Endothelial cell of umbilical vein (primary cell): Measurements from ENCODE around the gene SOX18. TPM values are rescaled to one million over a fixed set of nuclear protein-coding genes. Genes with fewer than 3 reads are reported as not detected.

ENCODE experiments used
- BruUV-seq: library from RNA; stranded (reverse); fragments of 400-500 nt; replicated peaks from 2 replicates; lab custom pipeline; 2021; lab: Mats Ljungman, UMichigan
- CTCF ChIA-PET: fragments of 300-600, 350-600 bp; sonication (Branson Sonifier 250); formaldehyde crosslinking; loops from one replicate; lab custom pipeline; 2021; ENCODE audit warnings: antibody characterized with exemption, inconsistent platforms; lab: Charles Lee
- POLR2A ChIA-PET: fragments of 300-600, 350-600 bp; sonication (Branson Sonifier 250); formaldehyde crosslinking; loops from one replicate; lab custom pipeline; 2021; ENCODE audit warnings: antibody characterized with exemption, inconsistent platforms; lab: Charles Lee
- DNase-seq: peaks from one replicate; pipeline ENCODE4 v3.0.0-alpha.2; 2011; ENCODE audit warnings: low read depth, low spot score
- FAIRE-seq: peaks from 2 replicates; lab custom pipeline; 2011; peaks lifted over from hg19 to GRCh38; lab: Jason Lieb, UNC
- H2AFZ ChIP-seq: 2 replicates; pipeline ENCODE4 v1.6.0; 2012; ENCODE audit warnings: low read depth, low read length, control low read depth, inconsistent platforms
- H3K27ac ChIP-seq: 2 replicates; pipeline ENCODE4 v1.5.1; 2011; ENCODE audit warnings: low read depth, mild to moderate bottlenecking, control low read depth, low read length, moderate library complexity; ENCODE audit not compliant: insufficient read depth
- H3K27me3 ChIP-seq, 2 experiments: 2 replicates each; pipeline versions ENCODE4 v1.6.0 to v1.6.1; 2011; ENCODE audit warnings: low read length in 2 of 2, mixed read lengths in 1 of 2; ENCODE audit not compliant: control insufficient read depth in 2 of 2, insufficient read depth in 2 of 2
- H3K36me3 ChIP-seq, 2 experiments: 2 replicates in 1 of 2; 3 replicates in 1 of 2; pipeline ENCODE4 v1.5.1; 2011; ENCODE audit warnings: low read length in 2 of 2, mild to moderate bottlenecking in 1 of 2, moderate library complexity in 1 of 2; ENCODE audit not compliant: control insufficient read depth in 2 of 2, insufficient read depth in 2 of 2; ENCODE audit errors: extremely low read depth in 1 of 2
- H3K4me1 ChIP-seq: 3 replicates; pipeline ENCODE4 v1.5.1; 2011; ENCODE audit warnings: mild to moderate bottlenecking, low read length; ENCODE audit not compliant: control insufficient read depth, insufficient read depth; ENCODE audit errors: extremely low read depth
- H3K4me2 ChIP-seq: 2 replicates; pipeline ENCODE4 v1.6.1; 2011; ENCODE audit warnings: low read length, control low read depth, mixed read lengths; ENCODE audit not compliant: insufficient read depth
- H3K4me3 ChIP-seq, 3 experiments: fragments of 200-600 bp in 1 of 3; sonication (generic), shearing (Covaris generic) in 1 of 3; replicated peaks in 1 of 3; 2 replicates each; pipeline ENCODE4 v1.5.1; 2011 to 2016; ENCODE audit warnings: control low read depth in 3 of 3, low read length in 3 of 3, mild to moderate bottlenecking in 2 of 3, inconsistent platforms in 1 of 3, low read depth in 1 of 3, moderate library complexity in 1 of 3; ENCODE audit not compliant: insufficient read depth in 1 of 3
- H3K79me2 ChIP-seq: 2 replicates; pipeline ENCODE4 v1.6.0; 2012; ENCODE audit warnings: low read length, inconsistent platforms; ENCODE audit not compliant: control insufficient read depth, insufficient read depth
- H3K9ac ChIP-seq: replicated peaks from 2 replicates; pipeline ENCODE3; 2011; ENCODE audit warnings: low read length, control low read depth; ENCODE audit not compliant: insufficient read depth; ENCODE audit errors: extremely low read depth
- H3K9me1 ChIP-seq: replicated peaks from 3 replicates; pipeline ENCODE4 v1.6.0; 2011; ENCODE audit warnings: mild to moderate bottlenecking, low read length; ENCODE audit not compliant: control insufficient read depth, insufficient read depth; ENCODE audit errors: extremely low read depth
- H3K9me3 ChIP-seq: replicated peaks from 2 replicates; pipeline ENCODE4 v1.5.1; 2012; ENCODE audit warnings: low read length, inconsistent platforms; ENCODE audit not compliant: control insufficient read depth, insufficient read depth
- H4K20me1 ChIP-seq: replicated peaks from 2 replicates; pipeline ENCODE3; 2011; ENCODE audit warnings: mild to moderate bottlenecking, low read length; ENCODE audit not compliant: control insufficient read depth, insufficient read depth; ENCODE audit errors: extremely low read depth
- EZH2 ChIP-seq: IDR thresholded peaks from 2 replicates; pipeline ENCODE4 v1.6.1; 2012; ENCODE audit warnings: borderline replicate concordance, low read depth, mild to moderate bottlenecking, moderate library complexity, low read length, inconsistent platforms; ENCODE audit not compliant: severe bottlenecking
- FOS ChIP-seq: IDR thresholded peaks from 2 replicates; pipeline ENCODE4 v1.6.1; 2011; ENCODE audit warnings: mild to moderate bottlenecking, low read length, moderate library complexity, borderline replicate concordance; ENCODE audit not compliant: insufficient read depth
- GATA2 ChIP-seq: IDR thresholded peaks from 2 replicates; pipeline ENCODE4 v1.7.0; 2011; ENCODE audit warnings: low read depth, mild to moderate bottlenecking, moderate library complexity, mixed read lengths, low read length; ENCODE audit not compliant: insufficient read length, insufficient read depth
- JUN ChIP-seq: IDR thresholded peaks from 2 replicates; pipeline ENCODE4 v1.6.1; 2011; ENCODE audit warnings: borderline replicate concordance, low read depth; ENCODE audit not compliant: insufficient read length, insufficient read depth
- MYC ChIP-seq: IDR thresholded peaks from one replicate; pipeline ENCODE4 v1.6.1; 2011; ENCODE audit warnings: mild to moderate bottlenecking, low read depth, low read length
- POLR2A ChIP-seq: IDR thresholded peaks from 2 replicates; pipeline ENCODE4 v1.6.1; 2012; ENCODE audit warnings: low read depth, mild to moderate bottlenecking, control low read depth, low read length
- POLR2AphosphoS5 ChIP-seq: IDR thresholded peaks from 2 replicates; pipeline ENCODE4 v1.6.1; 2012; ENCODE audit warnings: low read depth, mild to moderate bottlenecking, control low read depth, low read length, moderate library complexity; ENCODE audit not compliant: insufficient read depth
- dilution Hi-C: fragments of 300-500 bp; cut with MboI; formaldehyde crosslinking; loops from one replicate; pipeline ENCODE4 v1.15.0; 2019; ENCODE audit warnings: low sequenced_read_pairs; ENCODE audit not compliant: extremely low pct_ligation_motif_present
- intact Hi-C: fragments of 100-400 bp; cut with micrococcal nuclease; formaldehyde crosslinking; loops from one replicate; pipeline ENCODE4 v1.10.0; 2022
- polyA plus RNA-seq, 4 experiments: library from polyadenylated mRNA; depleted of rRNA in 3 of 4; stranded (reverse) in 3 of 4; unstranded in 1 of 4; fragments of >200 nt; gene quantifications; 2 replicates each; pipeline versions ENCODE4 v1.2.1 to v1.2.3, GENCODE V29; 2011 to 2012; ENCODE audit warnings: missing spikeins in 1 of 4
- total RNA-seq: library from RNA; stranded (reverse); gene quantifications from 2 replicates; pipeline ENCODE4 v1.2.3, GENCODE V29; 2021
- TF ChIP-seq, protein P1 (sequence below): IDR thresholded peaks from 2 replicates; pipeline ENCODE4 v1.6.1; 2011; ENCODE audit not compliant: insufficient read depth, insufficient read length
- TF ChIP-seq, protein P2 (sequence below), 2 donors: IDR thresholded peaks; 1 replicate in 1 of 2; 2 replicates in 1 of 2; pipeline ENCODE4 v1.5.1; 2011; ENCODE audit warnings: low read length in 2 of 2, mild to moderate bottlenecking in 2 of 2, moderate library complexity in 2 of 2, control low read depth in 1 of 2, inconsistent platforms in 1 of 2, low read depth in 1 of 2; ENCODE audit not compliant: insufficient read depth in 1 of 2; ENCODE audit errors: extremely low read depth in 1 of 2

The SOX18 gene
- total and polyA plus RNA-seq, 2 donors (not counting 3 experiments of a cell fraction or from before 2014, with no cell fraction given): 20.9 to 175 TPM

DNA sequence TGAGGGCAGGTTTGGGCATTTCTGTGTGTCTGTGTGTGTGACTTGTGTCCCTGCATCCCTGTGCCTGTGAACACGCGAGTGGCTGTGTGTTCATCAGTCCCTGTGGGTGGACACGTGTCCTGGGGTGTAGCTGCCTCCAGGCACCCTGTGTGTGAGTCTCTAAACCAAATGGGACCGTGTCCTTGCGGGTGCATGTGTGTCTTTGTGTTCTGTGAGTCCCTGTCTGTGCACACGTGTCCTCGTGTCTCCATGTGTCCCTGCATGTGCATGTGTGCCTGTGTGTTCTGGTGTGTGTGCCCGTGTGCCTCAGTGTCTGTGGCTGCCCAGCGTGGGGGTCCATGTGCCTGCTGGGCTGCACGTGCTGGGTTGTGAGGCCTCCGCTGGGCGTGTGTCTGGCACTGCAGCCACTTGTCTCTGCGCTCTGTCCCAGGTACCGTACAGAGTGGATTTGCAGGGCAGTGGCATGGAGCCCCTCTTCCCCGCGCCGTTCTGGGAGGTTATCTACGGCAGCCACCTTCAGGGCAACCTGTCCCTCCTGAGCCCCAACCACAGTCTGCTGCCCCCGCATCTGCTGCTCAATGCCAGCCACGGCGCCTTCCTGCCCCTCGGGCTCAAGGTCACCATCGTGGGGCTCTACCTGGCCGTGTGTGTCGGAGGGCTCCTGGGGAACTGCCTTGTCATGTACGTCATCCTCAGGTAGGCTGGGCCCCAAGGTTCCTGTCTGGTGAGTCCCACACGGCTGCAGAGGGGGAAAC is 43.0 kb upstream of the SOX18 start:
- ChIA-PET POLR2A (no interaction called here), CTCF (interaction anchor here (2.3 to 3.2 kb wide), 2 partner anchors 9 kb away, joined by 7 to 11 read pairs; partner anchors contain the start of gene LKAAEAR1)
- no peak overlapping the region for H3K4me3 ChIP-seq
- H3K9ac ChIP-seq: no peak overlapping the region
- no peak for TF ChIP-seq MYC
- TF ChIP-seq, protein P1, sequence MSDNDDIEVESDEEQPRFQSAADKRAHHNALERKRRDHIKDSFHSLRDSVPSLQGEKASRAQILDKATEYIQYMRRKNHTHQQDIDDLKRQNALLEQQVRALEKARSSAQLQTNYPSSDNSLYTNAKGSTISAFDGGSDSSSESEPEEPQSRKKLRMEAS: no peak
- TF ChIP-seq, protein P2, sequence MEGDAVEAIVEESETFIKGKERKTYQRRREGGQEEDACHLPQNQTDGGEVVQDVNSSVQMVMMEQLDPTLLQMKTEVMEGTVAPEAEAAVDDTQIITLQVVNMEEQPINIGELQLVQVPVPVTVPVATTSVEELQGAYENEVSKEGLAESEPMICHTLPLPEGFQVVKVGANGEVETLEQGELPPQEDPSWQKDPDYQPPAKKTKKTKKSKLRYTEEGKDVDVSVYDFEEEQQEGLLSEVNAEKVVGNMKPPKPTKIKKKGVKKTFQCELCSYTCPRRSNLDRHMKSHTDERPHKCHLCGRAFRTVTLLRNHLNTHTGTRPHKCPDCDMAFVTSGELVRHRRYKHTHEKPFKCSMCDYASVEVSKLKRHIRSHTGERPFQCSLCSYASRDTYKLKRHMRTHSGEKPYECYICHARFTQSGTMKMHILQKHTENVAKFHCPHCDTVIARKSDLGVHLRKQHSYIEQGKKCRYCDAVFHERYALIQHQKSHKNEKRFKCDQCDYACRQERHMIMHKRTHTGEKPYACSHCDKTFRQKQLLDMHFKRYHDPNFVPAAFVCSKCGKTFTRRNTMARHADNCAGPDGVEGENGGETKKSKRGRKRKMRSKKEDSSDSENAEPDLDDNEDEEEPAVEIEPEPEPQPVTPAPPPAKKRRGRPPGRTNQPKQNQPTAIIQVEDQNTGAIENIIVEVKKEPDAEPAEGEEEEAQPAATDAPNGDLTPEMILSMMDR (IDR thresholded peaks at IDR 0.05; ENCODE audit: extremely low read depth in 1 of 2, insufficient read depth in 1 of 2, low read depth in 1 of 2, low read length in 2 of 2): no peak
- TF ChIP-seq EZH2: no peak
- no peak for TF ChIP-seq POLR2AphosphoS5
- no peak for TF ChIP-seq POLR2A
- TF ChIP-seq FOS: no peak
- TF ChIP-seq JUN: no peak
- TF ChIP-seq GATA2: no peak
- H3K27me3 ChIP-seq: no peaks in the 10 kb centered on the region
- BruUV-seq: no TSS peak
- dilution Hi-C loops: no loop called here
- no peaks in the 10 kb centered on the region for H3K36me3 ChIP-seq
- intact Hi-C loops: no loop called here
- no peaks in the 10 kb centered on the region for H3K9me1 ChIP-seq
- H3K27ac ChIP-seq: no peak overlapping the region
- no peaks in the 10 kb centered on the region for H3K79me2 ChIP-seq
- no peak for DNase-seq
- H3K4me2 ChIP-seq: no peak overlapping the region
- no peaks in the 10 kb centered on the region for H4K20me1 ChIP-seq
- FAIRE-seq: no peak
- no peak overlapping the region for H2AFZ ChIP-seq
- H3K4me1 ChIP-seq: no peaks in the 10 kb centered on the region
- H3K9me3 ChIP-seq: no peaks in the 10 kb centered on the region
